K562 (cell line): ENCODE data around the gene SMIM35. TPM values are rescaled to one million over a fixed set of nuclear protein-coding genes. Genes with fewer than 3 reads are reported as not detected.
"Not testable (repeated sequence)": the region's sequence is repeated elsewhere in the genome, so short reads cannot be mapped to it uniquely, and the experiment has no call there.

Experiments
- ATAC-seq: fragments of 200-7000 bp; cut with Tn5 transposase; 3 replicates; pipeline ENCODE4 v1.9.1; 2020; ENCODE audit warnings: moderate library complexity
- BruUV-seq: library from RNA; stranded (reverse); fragments of 400-500 nt; replicated peaks from 2 replicates; lab custom pipeline; 2021; lab: Mats Ljungman, UMichigan
- CTCF ChIA-PET: fragments of 300-600 bp; formaldehyde crosslinking; extraction: SDS; loops from one replicate; lab custom pipeline; 2021; ENCODE audit warnings: low intra/inter-chr PET ratio; lab: Yijun Ruan, JAX
- POLR2A ChIA-PET: fragments of 300-600, 350-650 bp; sonication (Branson Sonifier 250); formaldehyde crosslinking; extraction: SDS; loops from one replicate; lab custom pipeline; 2021; ENCODE audit warnings: antibody characterized with exemption, inconsistent platforms; lab: Yijun Ruan, JAX
- DNase-seq, 4 experiments: peaks; one replicate each; pipeline versions ENCODE4 v3.0.0 to v3.0.0-alpha.2; 2011 to 2018; ENCODE audit warnings: low spot score in 3 of 4, mixed read lengths in 3 of 4; ENCODE audit errors: extremely low read depth in 1 of 4
- FAIRE-seq: peaks from 2 replicates; lab custom pipeline; 2011; peaks lifted over from hg19 to GRCh38; lab: Jason Lieb, UNC
- H2AFZ ChIP-seq: 2 replicates; pipeline ENCODE4 v1.6.0; 2011; ENCODE audit warnings: low read depth, low read length, control low read depth, inconsistent platforms
- H3K27ac ChIP-seq: fragments of 200-600 bp; 3 replicates; pipeline ENCODE4 v1.8.0; 2011; ENCODE audit warnings: low read depth, mild to moderate bottlenecking, control low read depth, inconsistent platforms, low read length, moderate library complexity, mixed read lengths; ENCODE audit errors: extremely low read depth
- H3K27me3 ChIP-seq, 2 experiments: fragments of 300-600 bp in 1 of 2; 2 replicates in 1 of 2; 3 replicates in 1 of 2; pipeline versions ENCODE4 v1.6.0 to v1.8.0; 2011; ENCODE audit warnings: inconsistent platforms in 2 of 2, low read length in 2 of 2, mild to moderate bottlenecking in 1 of 2, mixed read lengths in 1 of 2, moderate library complexity in 1 of 2; ENCODE audit not compliant: control insufficient read depth in 2 of 2, insufficient read depth in 2 of 2
- H3K36me3 ChIP-seq: fragments of 300-600 bp; 3 replicates; pipeline ENCODE4 v1.8.0; 2011; ENCODE audit warnings: mild to moderate bottlenecking, low read length, inconsistent platforms; ENCODE audit not compliant: control insufficient read depth, insufficient read depth
- H3K4me1 ChIP-seq, 2 experiments: fragments of 200-600 bp in 1 of 2; replicated peaks in 1 of 2; 2 replicates in 1 of 2; 3 replicates in 1 of 2; pipeline versions ENCODE4 v1.5.1 to v1.8.0; 2011; ENCODE audit warnings: inconsistent platforms in 2 of 2, low read length in 2 of 2, mild to moderate bottlenecking in 1 of 2, mixed read lengths in 1 of 2, moderate library complexity in 1 of 2; ENCODE audit not compliant: control insufficient read depth in 2 of 2, insufficient read depth in 2 of 2
- H3K4me2 ChIP-seq: 2 replicates; pipeline ENCODE4 v1.6.1; 2011; ENCODE audit warnings: low read length, control low read depth, inconsistent platforms, mixed read lengths; ENCODE audit not compliant: insufficient read depth
- H3K4me3 ChIP-seq: fragments of 200-600 bp; sonication (generic), shearing (Covaris generic); 2 replicates; pipeline ENCODE4 v1.5.1; 2016; ENCODE audit warnings: control low read depth, inconsistent platforms
- H3K79me2 ChIP-seq: fragments of 200-600 bp; 3 replicates; pipeline ENCODE4 v1.8.0; 2011; ENCODE audit warnings: low read length, inconsistent platforms; ENCODE audit not compliant: control insufficient read depth, insufficient read depth
- H3K9ac ChIP-seq, 2 experiments: 2 replicates each; pipeline versions ENCODE4 v1.6.0 to v1.6.1; 2011; ENCODE audit warnings: low read depth in 2 of 2, low read length in 2 of 2, control low read depth in 1 of 2, inconsistent platforms in 1 of 2, mild to moderate bottlenecking in 1 of 2, mixed read lengths in 1 of 2; ENCODE audit not compliant: insufficient read depth in 1 of 2
- H3K9me1 ChIP-seq: one replicate; pipeline ENCODE4 v1.6.0; 2011; ENCODE audit warnings: inconsistent platforms, mild to moderate bottlenecking, low read length, moderate library complexity; ENCODE audit not compliant: control insufficient read depth, insufficient read depth
- H3K9me3 ChIP-seq: replicated peaks from 2 replicates; pipeline ENCODE4 v1.5.1; 2011; ENCODE audit warnings: low read depth, low read length, inconsistent platforms; ENCODE audit not compliant: control insufficient read depth, insufficient read depth
- H4K20me1 ChIP-seq: replicated peaks from 2 replicates; pipeline ENCODE4 v1.6.1; 2011; ENCODE audit warnings: low read length, inconsistent platforms, mixed read lengths; ENCODE audit not compliant: control insufficient read depth, insufficient read depth
- CBFA2T3 ChIP-seq: fragments of 450-650 bp; IDR thresholded peaks from 2 replicates; pipeline ENCODE4 v1.6.1; 2017
- CTBP1 ChIP-seq: fragments of 450-650 bp; IDR thresholded peaks from 2 replicates; pipeline ENCODE4 v1.6.1; 2016; ENCODE audit warnings: borderline replicate concordance
- FUS ChIP-seq: fragments of 200-400 bp; formaldehyde crosslinking; optimal IDR thresholded peaks from 2 replicates; pipeline ENCODE3; 2017; ENCODE audit warnings: low read depth, low read length
- GABPA ChIP-seq: fragments of 200-800 bp; sonication (Bioruptor generic); conservative IDR thresholded peaks from 2 replicates; pipeline ENCODE4 v1.6.1; 2016; ENCODE audit warnings: low read depth, missing genetic modification characterization, missing compliant biosample characterization
- HDAC1 ChIP-seq, 2 experiments: fragments of 450-650 bp; IDR thresholded peaks; 2 replicates each; pipeline ENCODE4 v1.6.1; 2016 to 2017; ENCODE audit warnings: inconsistent platforms in 1 of 2, mild to moderate bottlenecking in 1 of 2, moderate library complexity in 1 of 2
- MXI1 ChIP-seq: IDR thresholded peaks from 2 replicates; pipeline ENCODE4 v1.6.1; 2011; ENCODE audit warnings: low read depth, mild to moderate bottlenecking, improper control_type of control experiment, low read length
- NR4A1 ChIP-seq, 2 experiments: fragments of 250-450 bp in 1 of 2; fragments of 450-650 bp in 1 of 2; sonication (Bioruptor Pico) in 1 of 2; IDR thresholded peaks; 2 replicates each; pipeline versions ENCODE4 v1.4.0 to v1.6.1; 2016 to 2020; ENCODE audit warnings: mild to moderate bottlenecking in 2 of 2, missing compliant biosample characterization in 1 of 2, missing genetic modification characterization in 1 of 2, moderate library complexity in 1 of 2
- THAP12 ChIP-seq: fragments of 250-450 bp; sonication (Bioruptor Pico); IDR thresholded peaks from 2 replicates; pipeline ENCODE4 v1.9.0; 2021; ENCODE audit warnings: mild to moderate bottlenecking, inconsistent platforms
- ZNF316 ChIP-seq: fragments of 450-650 bp; IDR thresholded peaks from 2 replicates; pipeline ENCODE4 v1.6.1; 2016
- ZNF408 ChIP-seq: fragments of 250-450 bp; sonication (Bioruptor Pico); IDR thresholded peaks from 2 replicates; pipeline ENCODE4 v1.4.0; 2020; ENCODE audit warnings: low read depth, mild to moderate bottlenecking, moderate library complexity
- ZNF766 ChIP-seq: fragments of 200-800 bp; sonication (Bioruptor generic); conservative IDR thresholded peaks from 2 replicates; pipeline ENCODE4 v1.6.1; 2016; ENCODE audit warnings: missing genetic modification characterization, missing compliant biosample characterization
- WGBS: fragments of 100-300 bp; shearing (Covaris generic); methylation state at CpG from one replicate; pipeline ENCODE4 v1.1.6; 2016; ENCODE audit warnings: low coverage, mixed read lengths; ENCODE audit not compliant: insufficient coverage; ENCODE audit errors: missing lambda C conversion rate; 5-methylcytosine and 5-hydroxymethylcytosine counted together
- in situ Hi-C: fragments of 300-500 bp; cut with MboI; formaldehyde crosslinking; loops from 4 replicates; pipeline ENCODE4 v1.15.0; 2018; ENCODE audit warnings: inconsistent platforms, mixed read lengths
- intact Hi-C: fragments of 100-400 bp; cut with micrococcal nuclease; formaldehyde crosslinking; loops from 2 replicates; pipeline ENCODE4 v1.14.2; 2022
- polyA plus RNA-seq, 8 experiments: library from polyadenylated mRNA; depleted of rRNA in 4 of 8; stranded (reverse) in 5 of 8; unstranded in 3 of 8; fragments of >200 nt; fragmentation: Nextera tagmentation in 2 of 8; fragmentation: Illumina TruSeq in 1 of 8; extraction: Ambion mirVana in 2 of 8; extraction: Trizol in 1 of 8; gene quantifications; 2 replicates each; pipeline versions ENCODE4 v1.2.1 to v1.2.3, GENCODE V29; 2011 to 2014; ENCODE audit warnings: inconsistent platforms in 1 of 8, missing spikeins in 1 of 8
- total RNA-seq, 7 experiments: library from RNA; depleted of rRNA in 6 of 7; stranded (reverse); fragments of >200 nt in 6 of 7; fragmentation: Illumina TruSeq in 2 of 7; extraction: Trizol in 2 of 7; gene quantifications; 2 replicates each; pipeline versions ENCODE4 v1.2.1 to v1.2.3, GENCODE V29; 2011 to 2021; ENCODE audit warnings: low replicate concordance in 1 of 7

SMIM35 gene
- total and polyA plus RNA-seq, 9 of the 15 experiments (the other 6 are each of a cell fraction or from before 2014, with no cell fraction given): 0.03 TPM; not detected in 7

- H3K4me1 ChIP-seq: peaks cover 7 to 12% of the 10 kb centered on the region in 2 experiments; a peak in 3 of 5 replicates
- CTCF ChIA-PET: no interaction called here
- ATAC-seq: no peak
- no peak overlapping the region for H3K27ac ChIP-seq
- POLR2A ChIA-PET: no interaction called here
- peaks cover 6 to 11% of the 10 kb centered on the region in 2 experiments; a peak in 4 of 5 replicates for H3K27me3 ChIP-seq
- H3K9me1 ChIP-seq: peaks cover 4% of the 10 kb centered on the region
- DNase-seq: no peak
- no peak overlapping the region for H3K4me2 ChIP-seq
- H4K20me1 ChIP-seq: peaks cover 3% of the 10 kb centered on the region; the same call in 1 of the 2 replicates
- FAIRE-seq: no peak
- in situ Hi-C loops (no loop called here), intact Hi-C loops (loop anchor here (5.0 kb wide), 1 partner anchor 62 kb away; no protein-coding TSS in a partner anchor)
- WGBS: 12% methylated on average over 9 of the region's 9 CpGs
- H3K4me3 ChIP-seq: no peak overlapping the region
- no peaks in the 10 kb centered on the region for H3K36me3 ChIP-seq
- no peak for TF ChIP-seq MXI1
- no peak for TF ChIP-seq NR4A1 (CRISPR knock-in tag; IDR thresholded peaks at IDR 0.05)
- TF ChIP-seq NR4A1 (tag; IDR thresholded peaks at IDR 0.05): no peak
- peak; percentile 42; the same call in 1 of the 2 replicates for TF ChIP-seq ZNF316
- peak; percentile 62; the same call in 1 of the 2 replicates for TF ChIP-seq CTBP1
- no peak for TF ChIP-seq FUS
- TF ChIP-seq HDAC1 (IDR thresholded peaks at IDR 0.05): no peak
- TF ChIP-seq THAP12 (CRISPR knock-in tag): no peak
- no peak for TF ChIP-seq GABPA (tag)
- TF ChIP-seq ZNF408 (CRISPR knock-in tag): no peak
- TF ChIP-seq ZNF766 (CRISPR knock-in tag): no peak
- 0 out of 2 replicates have a peak, but pooled peaks have one; percentile 36 for TF ChIP-seq CBFA2T3
- peak overlapping the region in 1 of 2 experiments; percentile 67; a peak in 1 of 4 replicates for H3K9ac ChIP-seq
- H3K79me2 ChIP-seq: no peaks in the 10 kb centered on the region
- no peak overlapping the region for H2AFZ ChIP-seq
- BruUV-seq: no TSS peak
- no peaks in the 10 kb centered on the region for H3K9me3 ChIP-seq
These were observed 21.8 kb downstream of the SMIM35 start for GRCh38 chr11:118064956-118065355.

- intact Hi-C loops, H3K9me1 ChIP-seq, ATAC-seq, H3K9me3 ChIP-seq, H3K4me3 ChIP-seq, H3K27ac ChIP-seq, BruUV-seq, POLR2A ChIA-PET, FAIRE-seq, H3K9ac ChIP-seq, H4K20me1 ChIP-seq, CTCF ChIA-PET, H2AFZ ChIP-seq, H3K36me3 ChIP-seq, DNase-seq, in situ Hi-C loops, H3K4me2 ChIP-seq, H3K79me2 ChIP-seq: not testable (repeated sequence)
- 29% methylated on average over 5 of the region's 5 CpGs for WGBS
- H3K27me3 ChIP-seq: peaks cover 8 to 32% of the 10 kb centered on the region in 2 experiments; a peak in 4 of 5 replicates
- H3K4me1 ChIP-seq: peaks cover 7 to 18% of the 10 kb centered on the region in 2 experiments; a peak in 4 of 5 replicates
These were observed 24.1 kb downstream of the SMIM35 start for GRCh38 chr11:118062631-118063030.
